HG02798 (cell line): Measurements from ENCODE around the gene PRRC2B.
"Not testable (repeated sequence)": the region's sequence is repeated elsewhere in the genome, so short reads cannot be mapped to it uniquely, and the experiment has no call there.

Experiments
- ATAC-seq: cut with Tn5 transposase; IDR thresholded peaks from one replicate; pipeline ENCODE4 v1.9.1; 2021; ENCODE audit warnings: mild to moderate bottlenecking; ENCODE audit not compliant: unreplicated experiment, poor library complexity

The PRRC2B gene

GRCh38 chr9:131467214-131467935, 73.5 kb downstream of the PRRC2B start:
- no peak for ATAC-seq

DNA sequence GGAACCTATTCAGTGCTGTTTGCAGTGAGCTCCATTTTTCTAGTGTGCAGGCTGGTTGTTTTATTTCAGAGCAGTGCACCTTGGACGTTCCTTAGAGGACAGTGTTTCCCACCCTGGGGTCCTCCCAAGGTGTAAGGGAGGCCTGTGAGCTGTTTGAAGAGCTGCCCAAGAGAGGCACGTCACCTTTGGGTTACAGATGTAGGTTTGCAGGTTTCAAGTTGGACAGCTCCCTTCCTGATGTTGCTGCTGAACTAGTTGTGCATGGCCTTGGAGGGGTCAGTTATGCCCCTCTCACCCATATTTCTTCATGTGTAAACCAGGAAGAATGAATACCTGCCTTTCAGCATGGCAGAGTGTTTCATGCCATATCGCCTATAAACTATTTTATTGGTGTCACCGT, 74.1 kb downstream of the PRRC2B start:
- ATAC-seq, result no peak

DNA sequence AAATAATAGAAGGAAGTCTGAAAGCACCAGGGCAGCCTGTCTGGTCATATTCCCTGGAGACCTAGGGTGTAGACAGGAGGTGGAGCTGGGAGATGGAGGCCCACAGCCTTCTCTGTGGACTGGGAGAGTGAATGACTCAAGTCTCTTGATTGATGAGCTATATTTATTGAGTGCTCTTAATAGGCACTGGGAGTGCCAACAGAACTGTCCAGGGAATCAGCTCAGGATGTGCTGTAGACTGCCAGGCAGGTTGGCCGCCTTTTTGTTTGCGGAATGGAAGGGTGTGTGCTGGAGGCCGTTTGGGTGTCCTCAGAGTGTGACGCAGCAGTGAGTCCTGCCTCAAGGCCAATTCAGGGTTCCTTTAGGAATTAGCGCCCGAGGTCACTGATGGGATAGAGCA, 75.5 kb downstream of the PRRC2B start:
- no peak for ATAC-seq

DNA sequence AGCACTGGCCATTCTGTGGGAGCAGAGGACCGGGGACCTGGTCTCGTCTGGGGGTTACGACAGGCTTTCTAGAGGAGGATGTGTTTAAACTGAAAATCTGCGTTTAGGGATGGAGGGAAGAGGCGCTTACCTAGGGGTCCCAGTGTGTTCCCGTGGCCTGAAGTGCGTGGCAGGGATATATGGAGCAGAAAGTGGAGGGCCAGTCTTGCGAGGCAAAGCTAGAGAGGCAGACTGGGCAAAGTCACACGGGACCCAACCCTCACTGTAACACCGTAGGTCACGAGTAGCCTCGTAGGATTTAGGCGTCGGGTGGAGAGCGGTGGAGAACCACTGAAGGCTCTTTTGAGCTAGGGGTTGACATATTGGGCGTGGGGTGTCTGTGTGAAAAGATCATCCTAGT, 76.1 kb downstream of the PRRC2B start:
- no peak for ATAC-seq

- ATAC-seq, result no peak
Measured at GRCh38 chr9:131470581-131470991, 76.7 kb downstream of the PRRC2B start.

GRCh38 chr9:131472085-131472484, 78.2 kb downstream of the PRRC2B start:
- ATAC-seq, result not testable (repeated sequence)

DNA sequence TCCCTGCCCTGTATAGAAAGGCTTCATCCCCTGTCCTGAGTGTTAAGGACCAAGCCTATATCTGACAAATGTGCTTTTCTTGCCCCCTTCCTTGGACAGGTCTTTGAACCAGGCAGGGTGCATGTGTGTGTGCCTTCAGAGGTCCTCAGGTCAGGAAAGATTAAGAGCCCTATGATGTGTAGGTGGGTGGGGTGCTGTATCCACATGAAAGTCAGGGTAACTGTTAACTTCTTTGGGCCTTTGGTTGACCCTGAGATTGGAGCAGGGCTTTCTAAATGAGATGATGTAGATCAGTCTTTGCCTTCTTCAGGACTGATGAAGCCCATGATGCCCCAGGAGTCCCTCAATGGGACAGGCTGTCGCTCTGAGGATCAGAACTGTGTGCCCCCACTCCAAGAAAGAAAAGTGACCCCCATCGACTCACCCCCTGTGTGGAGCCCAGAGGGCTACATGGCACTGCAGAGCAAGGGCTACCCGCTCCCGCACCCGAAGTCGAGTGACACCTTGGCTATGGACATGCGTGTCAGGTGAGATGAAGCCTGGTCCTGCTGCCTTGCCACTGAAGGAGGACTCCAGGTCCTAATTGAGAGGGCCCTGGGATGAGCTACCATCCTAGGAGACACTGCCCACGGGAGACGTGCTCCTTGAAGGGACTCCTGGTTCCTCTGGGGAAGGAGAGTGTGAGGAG, 79.5 kb downstream of the PRRC2B start:
- no peak for ATAC-seq

DNA sequence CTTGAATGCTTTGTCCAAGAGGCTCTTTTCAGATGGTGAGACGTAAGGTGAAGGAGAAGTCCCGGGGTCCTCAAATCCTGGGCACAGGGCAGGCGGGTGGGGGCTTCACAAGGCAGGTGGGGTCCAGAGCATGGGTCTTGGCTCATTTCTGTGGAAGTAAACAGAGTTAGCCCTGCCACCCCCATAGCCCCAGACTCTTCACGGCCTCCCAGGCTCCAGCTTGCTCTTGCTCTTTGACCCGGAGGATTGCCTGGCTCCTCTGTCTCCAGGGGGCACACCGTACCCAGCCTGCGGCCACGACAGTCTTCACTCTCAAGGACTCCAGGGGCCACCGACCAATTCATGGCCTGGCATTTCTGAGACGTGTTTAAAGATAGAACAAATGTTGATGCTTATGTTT, 80.0 kb downstream of the PRRC2B start:
- no peak for ATAC-seq

- ATAC-seq, result no peak
Measured at GRCh38 chr9:131474711-131475110, 80.8 kb downstream of the PRRC2B start.

DNA sequence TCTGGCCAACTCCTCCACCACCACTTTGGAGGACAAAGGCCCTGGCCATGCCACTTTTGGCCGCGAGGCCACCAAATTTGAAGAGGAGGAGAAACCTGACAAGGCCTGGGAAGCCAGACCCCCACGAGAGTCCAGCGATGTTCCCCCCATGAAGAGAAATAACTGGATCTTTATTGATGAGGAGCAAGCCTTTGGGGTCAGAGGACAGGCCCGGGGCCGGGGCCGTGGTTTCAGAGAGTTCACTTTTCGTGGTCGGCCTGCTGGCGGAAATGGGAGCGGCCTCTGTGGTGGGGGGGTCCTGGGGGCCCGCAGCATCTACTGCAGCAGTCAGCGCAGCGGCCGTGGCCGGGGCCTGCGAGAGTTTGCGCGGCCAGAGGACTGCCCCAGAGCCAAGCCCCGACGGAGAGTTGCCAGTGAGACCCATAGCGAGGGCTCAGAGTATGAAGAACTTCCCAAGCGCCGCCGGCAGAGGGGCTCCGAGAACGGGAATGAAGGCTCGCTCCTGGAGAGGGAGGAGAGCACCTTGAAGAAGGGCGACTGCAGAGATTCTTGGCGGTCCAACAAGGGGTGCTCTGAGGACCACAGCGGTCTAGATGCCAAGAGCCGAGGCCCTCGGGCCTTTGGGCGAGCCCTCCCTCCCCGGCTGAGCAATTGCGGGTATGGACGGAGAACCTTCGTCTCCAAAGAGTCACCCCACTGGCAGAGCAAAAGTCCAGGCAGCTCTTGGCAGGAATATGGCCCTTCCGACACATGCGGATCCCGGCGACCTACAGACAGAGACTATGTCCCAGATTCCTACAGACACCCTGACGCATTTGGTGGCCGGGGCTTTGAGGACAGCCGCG, 81.4 kb downstream of the PRRC2B start:
- ATAC-seq, result no peak

GRCh38 chr9:131475956-131476776, 82.3 kb downstream of the PRRC2B start:
- no peak for ATAC-seq

- ATAC-seq, result no peak
Measured at GRCh38 chr9:131476777-131477345, 83.0 kb downstream of the PRRC2B start.

- no peak for ATAC-seq
Measured at GRCh38 chr9:131477367-131477766, 83.5 kb downstream of the PRRC2B start.

DNA sequence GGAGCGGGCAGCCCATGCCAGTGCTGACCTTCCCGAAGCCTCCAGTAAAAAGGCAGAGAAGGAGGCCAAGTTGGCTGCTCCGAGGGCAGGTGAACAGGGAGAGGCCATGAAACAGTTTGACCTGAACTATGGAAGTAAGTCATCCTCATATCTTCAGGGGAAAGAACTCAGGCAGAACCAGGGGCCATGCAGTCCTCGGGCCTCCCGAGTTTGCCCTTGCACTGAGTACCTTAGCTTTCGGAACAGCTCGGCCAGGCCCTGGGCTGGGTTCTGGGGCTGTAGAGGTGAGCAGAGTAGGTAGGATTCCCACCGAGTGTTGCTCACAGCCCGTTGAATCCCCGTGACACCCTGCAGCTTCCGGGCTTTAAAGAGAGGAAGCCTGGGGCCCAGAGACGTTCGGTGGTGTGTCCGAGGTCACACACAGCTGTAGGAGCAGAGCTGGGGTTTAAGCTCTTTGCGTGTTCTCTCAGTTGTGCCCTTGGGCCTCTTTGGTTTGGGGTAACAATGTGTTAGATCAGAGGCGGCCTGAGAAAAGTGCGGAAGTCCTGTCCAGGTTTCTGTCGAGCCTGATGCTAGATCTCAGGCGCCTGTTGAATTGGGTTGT, 84.0 kb downstream of the PRRC2B start:
- no peak for ATAC-seq

DNA sequence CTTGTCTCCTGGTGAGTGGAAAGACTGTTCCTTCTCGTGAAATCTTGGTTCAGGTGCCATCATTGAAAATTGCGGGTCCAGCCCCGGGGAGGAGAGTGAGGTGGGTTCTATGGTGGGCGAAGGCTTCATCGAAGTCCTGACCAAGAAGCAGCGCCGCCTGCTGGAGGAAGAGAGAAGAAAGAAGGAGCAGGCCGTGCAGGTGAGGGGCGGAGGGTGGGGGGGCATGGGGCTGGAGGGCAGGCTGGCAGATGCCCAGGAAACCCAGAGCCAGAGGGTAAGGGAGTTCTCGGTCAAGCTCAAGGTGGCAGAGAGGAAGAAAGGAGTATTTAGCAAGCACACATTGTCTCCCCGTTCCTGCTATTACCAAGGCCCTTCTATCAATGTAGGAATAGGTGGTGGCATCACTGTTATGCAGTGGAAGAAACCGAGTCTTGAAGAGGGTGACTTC, 84.6 kb downstream of the PRRC2B start:
- no peak for ATAC-seq

DNA sequence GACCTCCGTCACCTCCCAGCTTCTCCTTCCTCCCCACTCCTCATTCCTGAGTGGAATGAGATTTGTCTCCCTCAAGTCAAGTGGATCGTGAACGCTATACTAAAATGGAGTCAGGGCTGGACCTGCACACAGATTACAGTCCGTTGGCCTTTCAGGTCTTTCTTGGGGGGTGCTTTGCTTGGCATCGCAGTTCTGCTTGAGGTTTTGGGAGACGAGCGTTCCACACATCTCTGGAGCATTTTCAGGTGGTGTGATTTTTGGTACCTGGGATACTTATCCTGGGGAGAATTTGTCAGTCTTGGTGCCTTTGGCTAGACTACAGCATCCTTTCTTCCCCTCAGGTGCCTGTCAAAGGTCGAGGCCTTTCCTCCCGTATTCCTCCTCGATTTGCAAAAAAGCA, 85.0 kb downstream of the PRRC2B start:
- no peak for ATAC-seq

DNA sequence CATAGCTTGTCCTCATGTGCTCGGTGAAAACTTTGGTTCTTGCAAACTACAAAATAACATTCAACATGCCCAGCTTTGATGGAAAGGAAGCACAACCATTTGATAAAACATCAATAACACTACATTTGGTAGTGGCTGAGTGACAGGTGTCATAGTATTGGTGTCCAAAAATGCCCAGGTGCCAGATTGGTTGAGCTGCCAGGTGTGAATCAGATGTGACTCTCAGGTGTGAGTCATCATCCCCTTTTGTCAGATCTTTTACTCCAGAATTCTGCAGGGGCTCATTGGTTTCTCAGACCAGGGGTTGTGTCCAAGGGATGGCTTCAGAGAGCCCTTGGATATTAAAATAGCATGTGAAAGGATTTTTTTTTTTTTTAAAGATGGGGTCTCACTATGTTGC, 86.4 kb downstream of the PRRC2B start:
- no peak for ATAC-seq

DNA sequence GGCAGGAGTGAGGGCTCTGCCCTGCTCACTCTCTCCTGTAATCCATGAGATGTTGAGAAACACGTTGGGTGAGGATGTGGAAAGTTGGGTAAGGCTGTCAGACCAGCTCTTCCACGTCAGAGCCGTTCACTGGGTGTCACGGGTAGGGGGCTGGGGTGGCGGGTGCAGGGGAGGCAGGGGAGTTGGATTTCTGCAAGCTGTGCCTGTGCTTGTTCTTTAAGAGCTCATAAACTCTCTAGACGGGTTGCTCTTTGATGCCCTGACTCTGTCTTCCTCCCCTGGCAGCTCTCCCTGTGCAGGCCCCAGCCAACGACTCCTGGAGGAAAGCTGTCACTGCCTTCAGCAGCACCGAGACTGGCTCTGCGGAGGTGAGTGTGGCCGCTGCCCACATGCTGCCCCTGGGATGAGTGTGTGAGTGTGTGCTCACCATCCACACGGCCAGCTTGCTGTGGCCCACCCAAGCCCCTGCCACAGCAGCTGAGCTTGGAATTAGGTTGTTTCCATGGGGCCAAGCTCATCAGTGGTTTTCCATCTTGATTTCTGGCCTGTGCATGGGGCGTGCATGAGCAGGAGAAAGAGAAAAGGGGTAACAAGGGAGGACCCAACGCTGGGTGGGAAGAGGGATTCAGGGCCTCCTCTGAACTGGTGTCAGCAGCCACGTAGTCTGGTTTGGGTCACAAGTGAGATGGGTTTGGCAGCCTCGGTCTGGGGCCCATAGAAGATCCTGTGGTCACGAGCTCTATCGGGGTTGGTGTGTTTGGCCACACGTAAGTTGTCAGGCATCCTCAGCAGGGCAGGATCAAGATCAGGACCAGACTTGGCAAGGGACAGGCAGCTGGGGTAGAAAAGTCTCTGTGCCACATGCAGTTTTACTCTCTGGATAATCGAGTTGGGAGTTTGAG, 87.8 kb downstream of the PRRC2B start:
- no peak for ATAC-seq
